Medulla oblongata (tissue), 1 donor: ENCODE measurements around the gene NR0B2.
"Not testable (repeated sequence)": the region's sequence is repeated elsewhere in the genome, so short reads cannot be mapped to it uniquely, and the experiment has no call there.

ENCODE experiments used
- DNase-seq: peaks from one replicate; pipeline ENCODE4 v3.0.0-alpha.2; 2015; ENCODE audit errors: extremely low spot score

The NR0B2 gene

GRCh38 chr1:26913754-26914619, at the start of gene NR0B2:
Gene NR0B2 (minus strand): TSS chr1:26913975. CDS start chr1:26913940, 35 bp downstream.
- DNase-seq = no peak

DNA sequence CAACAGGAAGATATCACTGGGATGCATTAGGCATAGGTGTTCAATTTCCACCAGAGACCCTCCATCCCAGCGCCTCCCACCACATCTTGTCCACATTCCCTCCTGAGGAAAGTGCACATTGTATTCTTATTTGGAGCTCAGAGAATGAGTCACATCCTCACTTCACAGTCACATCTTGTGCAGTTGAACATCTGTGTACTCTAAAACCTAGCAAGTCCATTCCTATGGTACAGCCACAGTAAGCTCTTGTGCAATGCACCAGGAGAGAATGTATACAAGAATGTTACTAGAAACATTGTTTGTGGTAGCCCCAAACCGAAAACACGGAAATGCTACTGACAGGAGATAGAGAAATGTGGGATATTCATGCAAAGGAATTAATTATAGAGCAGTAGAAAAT, 48.1 kb upstream of the NR0B2 start:
- no peak for DNase-seq

GRCh38 chr1:26960625-26960966, 46.8 kb upstream of the NR0B2 start:
- DNase-seq = no peak

DNA sequence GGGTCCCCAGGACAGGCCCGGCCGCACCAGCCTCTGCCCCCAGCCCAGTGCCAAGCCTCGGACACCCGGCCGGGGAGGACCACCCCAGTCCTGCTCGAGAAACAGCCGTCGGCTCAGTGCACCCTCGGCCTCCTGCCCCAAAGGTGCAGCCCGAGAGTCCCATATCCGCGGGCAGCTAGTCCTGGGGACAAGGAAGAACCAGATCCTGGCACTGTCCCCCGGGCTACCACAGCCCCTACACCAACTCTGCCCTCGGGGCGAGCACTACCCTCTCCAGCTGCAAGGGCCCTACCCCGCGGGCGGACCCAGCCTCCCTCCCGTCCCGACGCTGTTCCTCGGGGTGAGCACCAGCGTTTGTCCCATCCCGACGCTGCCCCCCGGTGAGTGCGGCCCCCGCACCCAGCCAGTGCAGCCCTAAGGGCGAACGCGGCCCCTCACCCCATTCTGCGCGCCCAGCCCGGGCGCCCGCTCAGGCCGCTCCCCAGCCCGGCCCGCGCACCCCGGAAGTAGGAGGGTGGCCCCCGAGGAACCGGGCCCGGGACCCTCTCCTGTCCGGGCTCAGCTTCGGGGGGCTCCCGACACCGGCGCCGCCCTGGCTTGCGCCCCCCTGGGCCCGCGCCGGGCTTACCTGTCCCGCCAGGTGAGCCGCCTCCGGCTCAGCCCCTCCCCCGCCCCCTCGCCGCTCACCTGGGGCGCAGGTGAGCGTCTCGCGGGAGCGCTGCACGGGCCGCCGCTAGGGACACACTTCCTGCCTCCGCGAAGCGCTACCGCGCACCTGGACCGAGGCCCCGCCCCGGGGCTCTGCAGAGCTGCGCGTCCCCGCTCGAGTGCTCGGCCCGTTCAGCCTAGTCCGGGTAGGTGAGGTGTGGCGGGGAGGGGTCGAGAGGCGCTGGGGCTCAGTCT, 46.2 kb upstream of the NR0B2 start, which contains the start of gene KDF1:
Gene KDF1, minus strand, starts transcription at position 747 of the 903 bp plus-strand sequence. CDS start 8,088 bp downstream, outside the sequence.
- no peak for DNase-seq

- no peak for DNase-seq
These were observed 45.5 kb upstream of the NR0B2 start for GRCh38 chr1:26959270-26959669.

DNA sequence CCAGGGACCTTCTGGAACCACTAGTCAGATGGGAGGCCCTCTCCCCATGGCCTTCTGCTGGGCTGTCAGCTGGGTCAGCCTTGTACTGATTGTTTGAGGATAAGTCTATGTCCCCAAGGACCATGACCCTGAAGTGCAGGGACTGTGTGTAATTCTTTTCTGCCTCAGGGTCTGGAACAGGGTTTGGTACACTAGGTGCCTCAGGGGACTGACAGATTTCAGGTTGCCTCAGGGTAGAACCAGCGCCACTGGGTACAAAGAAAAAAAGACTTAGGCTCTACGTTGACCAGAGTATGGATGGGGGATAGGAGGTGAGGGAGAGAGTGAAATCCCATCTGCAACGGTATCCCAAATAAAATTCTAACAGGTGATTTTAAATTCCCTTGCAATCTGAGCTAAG, 43.5 kb upstream of the NR0B2 start:
- no peak for DNase-seq

GRCh38 chr1:26956321-26956720, 42.5 kb upstream of the NR0B2 start:
- DNase-seq = no peak

DNA sequence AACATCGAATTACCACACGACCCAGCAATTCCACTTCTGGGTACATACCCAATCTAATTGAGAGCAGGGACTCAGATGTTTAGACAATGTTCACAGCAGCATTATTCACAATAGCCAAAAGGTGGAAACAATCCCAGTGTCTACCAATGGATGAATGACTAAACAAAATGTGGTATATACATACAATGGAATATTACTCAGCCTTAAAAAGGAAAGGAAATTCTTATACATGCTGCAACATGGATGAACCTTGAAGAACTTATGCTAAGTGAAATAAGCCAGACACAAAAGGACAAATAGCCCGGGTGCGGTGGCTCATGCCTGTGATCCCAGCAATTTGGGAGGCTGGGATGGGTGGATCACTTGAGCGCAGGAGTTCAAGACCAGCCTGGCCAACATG, 39.6 kb upstream of the NR0B2 start:
- no peak for DNase-seq

DNA sequence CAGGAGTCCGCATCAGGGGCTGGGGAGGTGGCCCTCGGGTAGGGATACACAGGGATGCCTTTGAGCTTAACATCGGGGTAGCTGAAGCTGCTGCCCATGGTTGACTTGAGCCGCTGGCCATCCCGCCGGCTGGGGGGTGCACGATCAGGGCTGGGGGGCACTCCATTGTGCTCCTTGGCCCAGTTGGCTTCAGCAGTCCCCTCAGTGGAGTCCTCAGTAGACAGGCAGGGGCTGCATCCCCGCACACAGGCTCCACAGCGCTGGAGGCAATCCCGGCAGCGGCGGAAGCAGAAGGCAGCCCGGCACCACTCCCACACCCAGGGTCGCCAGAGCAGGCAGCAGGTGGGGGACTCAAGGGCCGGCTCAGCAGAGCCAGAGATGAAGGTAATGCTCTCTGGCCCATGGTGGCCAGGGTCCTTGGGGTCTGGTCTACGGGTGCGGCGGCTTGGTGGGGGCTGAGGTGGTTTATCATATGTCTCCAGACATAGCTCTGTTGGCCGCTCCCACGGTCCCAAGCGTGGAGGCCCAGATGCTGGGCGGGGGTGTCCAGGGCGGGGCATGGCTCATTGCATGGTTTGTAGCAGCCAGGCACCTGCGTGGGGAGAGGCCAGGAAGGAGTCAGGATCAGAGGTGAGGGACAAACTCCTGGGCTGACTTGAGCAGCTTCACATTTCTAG, 38.2 kb upstream of the NR0B2 start:
- DNase-seq = no peak

DNA sequence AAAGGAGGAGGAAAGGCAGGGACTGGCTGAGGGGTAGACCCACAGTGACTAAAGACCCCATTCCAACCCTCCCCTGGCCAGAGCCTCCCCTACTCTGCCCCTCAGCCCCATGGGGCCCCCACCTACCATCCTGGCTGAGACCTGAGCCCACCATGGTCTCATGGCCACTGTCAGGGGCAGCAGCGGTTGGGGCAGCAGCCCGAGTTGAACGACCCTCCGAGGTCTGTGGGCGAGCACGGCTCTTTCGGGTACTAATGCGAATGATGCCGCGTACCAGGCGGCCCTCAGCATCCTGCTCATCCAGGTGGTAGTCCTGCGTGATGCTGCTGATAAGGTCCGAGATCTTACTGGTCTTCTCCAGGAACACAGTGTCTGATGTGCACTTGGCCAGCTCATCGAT, 37.4 kb upstream of the NR0B2 start:
- no peak for DNase-seq

DNA sequence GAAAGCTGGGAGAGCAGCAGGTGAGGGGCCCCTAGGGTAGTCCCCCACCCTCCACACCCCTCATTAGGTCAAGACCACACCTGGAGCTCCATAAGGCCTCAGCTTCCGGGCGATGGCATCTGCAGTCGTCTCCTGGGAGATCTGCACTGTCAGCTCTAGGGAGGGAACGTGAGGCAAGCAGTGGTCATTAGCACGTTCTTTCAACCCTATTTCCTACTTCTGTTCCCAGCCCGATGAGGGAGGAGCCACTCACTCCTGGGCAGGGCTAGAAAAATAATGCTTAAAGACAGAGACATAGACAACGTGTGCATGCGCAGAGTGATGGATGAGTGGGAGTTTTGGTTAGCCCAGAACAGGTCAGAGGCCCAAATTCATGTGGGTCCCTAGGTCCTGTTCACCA, 36.8 kb upstream of the NR0B2 start:
- DNase-seq = no peak

DNA sequence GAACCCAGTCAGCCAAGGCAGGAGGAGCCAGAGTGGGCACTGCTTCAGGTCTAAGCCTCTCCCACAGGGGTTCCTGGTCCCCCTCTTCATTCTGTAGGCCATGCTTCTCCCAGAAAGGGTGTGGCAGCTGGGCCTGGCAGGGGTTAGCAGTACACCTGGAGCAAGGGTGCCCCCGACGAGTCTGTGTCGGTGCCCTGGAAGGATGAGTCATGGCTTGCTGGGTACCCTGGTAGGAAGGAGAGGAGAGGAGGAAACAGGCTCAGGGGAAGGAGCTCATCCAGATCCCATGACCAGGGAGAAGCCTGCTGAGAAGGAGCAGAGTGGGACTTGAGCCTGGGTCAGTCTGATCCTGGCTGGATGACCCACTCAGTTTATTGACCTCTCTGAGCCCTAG, 36.1 kb upstream of the NR0B2 start:
- no peak for DNase-seq

DNA sequence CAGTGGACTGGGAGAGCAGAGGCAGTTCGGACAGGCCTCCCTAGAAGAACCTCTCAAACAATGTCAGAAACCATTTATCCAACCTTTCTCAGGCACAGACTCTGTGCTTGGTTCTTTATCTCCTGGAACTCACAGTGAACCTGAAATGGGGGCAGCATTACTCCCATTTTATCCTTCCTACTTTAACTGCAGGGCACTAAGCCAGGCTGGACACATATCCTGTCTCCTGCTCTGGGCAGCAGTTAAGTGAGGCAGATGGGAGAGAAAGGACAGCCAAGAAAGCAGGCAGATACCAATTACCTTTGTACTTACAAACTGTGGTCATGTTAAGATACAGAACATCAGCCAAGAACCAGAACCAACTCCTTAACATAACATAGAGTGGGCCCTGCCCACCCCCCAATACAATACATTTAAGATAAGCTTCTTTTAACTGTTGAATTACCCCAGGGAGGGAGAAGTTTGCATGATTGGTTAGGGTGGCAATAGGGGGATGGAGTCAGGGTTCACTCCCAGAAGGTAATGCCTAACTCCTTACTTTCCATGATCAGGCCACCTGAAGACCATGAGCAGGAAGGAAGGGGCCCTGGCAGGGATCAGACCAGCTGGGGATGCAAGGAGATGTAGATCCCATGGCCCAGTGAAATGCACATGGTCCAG, 35.6 kb upstream of the NR0B2 start:
- DNase-seq = no peak

DNA sequence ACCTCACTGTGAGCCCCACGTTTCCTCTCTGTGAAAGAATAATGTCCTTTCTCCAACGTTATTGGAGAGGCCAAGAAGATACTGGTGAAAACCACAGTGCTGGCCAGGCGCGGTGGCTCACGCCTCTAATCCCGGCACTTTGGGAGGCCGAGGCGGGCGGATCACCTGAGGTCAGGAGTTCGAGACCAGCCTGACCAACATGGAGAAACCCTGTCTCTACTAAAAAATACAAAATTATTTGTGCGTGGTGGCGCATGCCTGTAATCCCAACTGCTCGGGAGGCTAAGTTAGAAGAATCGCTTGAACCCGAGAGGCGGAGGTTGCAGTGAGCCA, 34.9 kb upstream of the NR0B2 start:
- DNase-seq = not testable (repeated sequence)

- peak; percentile 21 for DNase-seq
These were observed 32.5 kb upstream of the NR0B2 start for GRCh38 chr1:26946270-26946669.

DNA sequence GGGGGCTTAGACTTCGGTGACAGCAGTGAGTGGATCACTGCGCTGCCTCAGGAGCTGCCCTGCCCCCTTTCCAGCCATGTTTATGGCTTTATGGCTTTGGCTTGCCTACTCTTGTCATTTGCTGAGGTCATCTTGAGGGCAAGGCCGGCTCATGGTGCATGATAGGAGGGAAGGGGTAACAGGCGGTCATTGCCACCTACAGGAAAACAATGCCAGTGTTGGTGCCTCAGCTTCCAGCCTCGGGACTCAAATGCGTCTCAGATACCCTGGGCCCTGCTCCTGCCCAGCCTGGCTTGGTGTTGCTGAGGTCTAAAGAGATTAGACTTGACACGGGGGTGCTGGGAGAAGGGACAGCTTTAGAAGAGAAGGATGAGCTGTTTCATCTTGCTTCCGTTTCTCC, 32.0 kb upstream of the NR0B2 start:
- DNase-seq = no peak

GRCh38 chr1:26945138-26945537, 31.4 kb upstream of the NR0B2 start:
- DNase-seq = no peak

- DNase-seq = no peak
These were observed 28.9 kb upstream of the NR0B2 start for GRCh38 chr1:26942656-26943055.

DNA sequence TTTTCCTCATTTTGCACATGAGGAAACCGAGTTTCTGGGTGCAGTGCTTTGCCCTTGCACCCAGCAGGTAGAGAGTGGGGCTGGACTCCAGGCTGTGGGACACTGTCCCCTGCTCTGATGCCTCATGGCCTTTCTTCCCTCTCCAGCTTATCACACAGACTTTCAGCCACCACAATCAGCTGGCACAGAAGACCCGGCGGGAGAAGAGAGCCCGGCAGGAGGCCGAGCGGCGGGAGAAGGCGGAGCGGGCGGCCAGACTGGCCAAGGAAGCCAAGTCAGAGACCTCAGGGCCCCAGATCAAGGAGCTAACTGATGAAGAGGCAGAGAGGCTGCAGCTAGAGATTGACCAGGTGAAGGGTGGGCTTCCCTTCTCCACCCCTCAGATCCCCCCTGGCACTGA, 27.5 kb upstream of the NR0B2 start:
- no peak for DNase-seq

DNA sequence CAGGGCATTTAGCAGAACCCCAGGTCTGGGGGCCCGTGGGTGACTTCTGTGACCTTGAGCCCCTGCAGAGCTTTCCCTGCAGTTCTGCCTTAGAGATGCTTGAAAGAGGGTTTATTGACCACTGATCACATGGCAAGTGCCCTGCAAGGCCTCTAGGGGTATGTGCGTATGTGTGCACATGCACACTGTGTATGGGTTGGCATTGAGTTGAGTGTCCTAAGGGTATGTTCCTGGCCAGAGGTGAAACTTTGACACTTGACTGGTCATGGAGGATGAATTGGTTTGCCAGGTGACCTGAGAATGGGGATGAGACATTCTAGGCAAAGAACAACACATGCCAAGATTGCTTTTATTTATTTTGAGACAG, 24.9 kb upstream of the NR0B2 start:
- DNase-seq = no peak

GRCh38 chr1:26938004-26938658, 24.4 kb upstream of the NR0B2 start:
- no peak for DNase-seq
